Hepatocyte (in vitro differentiated cells): ENCODE data around the gene TEX261. TPM values are rescaled to one million over a fixed set of nuclear protein-coding genes. Genes with fewer than 3 reads are reported as not detected.
A peak's percentile ranks its signal among the peaks of the same experiment; 100 is the strongest.

Source experiments
- DNase-seq: peaks from one replicate; pipeline ENCODE4 v3.0.0-alpha.2; 2016; ENCODE audit warnings: low spot score
- H2AFZ ChIP-seq: fragments of 200-600 bp; sonication (generic); 2 replicates; pipeline ENCODE4 v1.6.0; 2016; ENCODE audit warnings: antibody characterized with exemption, mild to moderate bottlenecking
- H3K27ac ChIP-seq: fragments of 200-600 bp; sonication (generic); 2 replicates; pipeline ENCODE4 v1.5.1; 2016; ENCODE audit warnings: mild to moderate bottlenecking
- H3K27me3 ChIP-seq: fragments of 200-600 bp; sonication (generic); 2 replicates; pipeline ENCODE4 v1.6.1; 2016
- H3K36me3 ChIP-seq: fragments of 200-600 bp; sonication (generic); replicated peaks from 2 replicates; pipeline ENCODE4 v1.5.1; 2016; ENCODE audit warnings: low read depth; ENCODE audit not compliant: insufficient read depth
- H3K4me1 ChIP-seq: fragments of 200-600 bp; sonication (generic); 2 replicates; pipeline ENCODE4 v1.5.1; 2016; ENCODE audit warnings: mild to moderate bottlenecking, moderate library complexity; ENCODE audit not compliant: insufficient read depth
- H3K4me2 ChIP-seq: fragments of 200-600 bp; sonication (generic); 2 replicates; pipeline ENCODE4 v1.6.0; 2016
- H3K4me3 ChIP-seq: fragments of 200-600 bp; sonication (generic); 2 replicates; pipeline ENCODE4 v1.5.1; 2016; ENCODE audit warnings: mild to moderate bottlenecking
- H3K79me2 ChIP-seq: fragments of 200-600 bp; sonication (generic); 2 replicates; pipeline ENCODE4 v1.6.0; 2017; ENCODE audit warnings: mild to moderate bottlenecking
- H3K9me2 ChIP-seq: fragments of 200-600 bp; sonication (generic); replicated peaks from 2 replicates; pipeline ENCODE4 v1.6.0; 2017; ENCODE audit warnings: mild to moderate bottlenecking; ENCODE audit not compliant: insufficient read depth
- H3K9me3 ChIP-seq: fragments of 200-600 bp; sonication (generic); 2 replicates; pipeline ENCODE4 v1.5.1; 2016; ENCODE audit warnings: low read depth, mild to moderate bottlenecking
- H4K20me1 ChIP-seq: fragments of 200-600 bp; sonication (generic); 2 replicates; pipeline ENCODE4 v1.6.0; 2016; ENCODE audit warnings: mild to moderate bottlenecking; ENCODE audit not compliant: insufficient read depth, poor library complexity, severe bottlenecking
- CTCF ChIP-seq: fragments of 200-600 bp; sonication (generic); IDR thresholded peaks from 2 replicates; pipeline ENCODE4 v1.5.1; 2016; ENCODE audit warnings: antibody characterized with exemption, mild to moderate bottlenecking; ENCODE audit not compliant: poor library complexity
- EZH2 ChIP-seq: fragments of 200-600 bp; sonication (generic); IDR thresholded peaks from 2 replicates; pipeline ENCODE4 v1.6.1; 2016; ENCODE audit warnings: antibody characterized with exemption, mild to moderate bottlenecking, borderline replicate concordance
- EZH2phosphoT487 ChIP-seq: fragments of 200-600 bp; sonication (generic); IDR thresholded peaks from one replicate; pipeline ENCODE4 v1.6.1; 2018; ENCODE audit warnings: antibody characterized with exemption, mild to moderate bottlenecking, low read depth, moderate library complexity; ENCODE audit not compliant: unreplicated experiment, severe bottlenecking
- WGBS: methylation state at CpG from one replicate; pipeline ENCODE4 v1.1.6; 2016; ENCODE audit warnings: low lambda C conversion rate; ENCODE audit errors: missing lambda C conversion rate; 5-methylcytosine and 5-hydroxymethylcytosine counted together
- polyA plus RNA-seq: library from polyadenylated mRNA; unstranded; fragments of >200 nt; fragmentation: Nextera tagmentation; extraction: Ambion mirVana; gene quantifications from 2 replicates; pipeline ENCODE4 v1.2.1, GENCODE V29; 2016
- small RNA-seq: library from RNA; depleted of rRNA; stranded (forward); fragments of <200 nt; gene quantifications from one replicate; pipeline ENCODE3, GENCODE V24; 2014
- total RNA-seq: library from RNA; depleted of rRNA; stranded (reverse); fragments of >200 nt; gene quantifications from 2 replicates; pipeline ENCODE4 v1.2.3, GENCODE V29; 2014

The TEX261 gene
- total and polyA plus RNA-seq, 2 experiments from 2014 or later, result 41.5 to 81.0 TPM

GRCh38 chr2:70936979-70937811 is 57.5 kb downstream of the TEX261 start:
- WGBS, result 69% methylated on average over 10 of the region's 10 CpGs
- Histone ChIP-seq H3K4me3 (no peak overlapping the region), H4K20me1 (no peaks in the 10 kb centered on the region), H3K4me1 (no peaks in the 10 kb centered on the region), H3K9me2 (no peaks in the 10 kb centered on the region), H3K27ac (no peak overlapping the region), H3K36me3 (no peaks in the 10 kb centered on the region), H3K79me2 (no peaks in the 10 kb centered on the region), H2AFZ (no peak overlapping the region), H3K9me3 (no peaks in the 10 kb centered on the region), H3K4me2 (no peak overlapping the region), H3K27me3 (peaks cover 30% of the 10 kb centered on the region)
- TF ChIP-seq EZH2phosphoT487, result no peak
- no peak for TF ChIP-seq EZH2
- no peak for TF ChIP-seq CTCF
- peak; percentile 30 for DNase-seq

GRCh38 chr2:70936165-70936978 is 58.3 kb downstream of the TEX261 start:
- Histone ChIP-seq H3K9me3 (no peaks in the 10 kb centered on the region), H3K4me1 (no peaks in the 10 kb centered on the region), H3K9me2 (no peaks in the 10 kb centered on the region), H3K4me3 (no peak overlapping the region), H3K4me2 (no peak overlapping the region), H3K79me2 (no peaks in the 10 kb centered on the region), H3K36me3 (no peaks in the 10 kb centered on the region), H4K20me1 (no peaks in the 10 kb centered on the region), H3K27me3 (peaks cover 27% of the 10 kb centered on the region), H2AFZ (no peak overlapping the region), H3K27ac (no peak overlapping the region)
- TF ChIP-seq EZH2, result no peak
- no peak for TF ChIP-seq CTCF
- no peak for TF ChIP-seq EZH2phosphoT487
- 81% methylated on average over 9 of the region's 10 CpGs for WGBS
- no peak for DNase-seq

Small RNA genes within 50 kb of the gene (small RNA-seq; reads per million reads assigned to genes)
- gene RN7SL160P, result not detected

Other genes with a start within 250 kb of the TEX261 start
- 1.2 and 2.4 TPM in 2 replicates for gene ADD2, start 226.7 kb downstream of the TEX261 start, total RNA-seq
- 0.74 and 0.90 TPM in 2 replicates for gene ADD2, start 226.7 kb downstream of the TEX261 start, polyA plus RNA-seq
- gene FIGLA, start 204.2 kb downstream of the TEX261 start, total RNA-seq, result not detected in 2 replicates
- gene FIGLA, start 204.2 kb downstream of the TEX261 start, polyA plus RNA-seq, result not detected in 2 replicates
- not detected in 2 replicates for gene CLEC4F, start 174.3 kb downstream of the TEX261 start, total RNA-seq
- gene CLEC4F, start 174.3 kb downstream of the TEX261 start, polyA plus RNA-seq, result not detected in 2 replicates
- gene CD207, start 159.1 kb downstream of the TEX261 start, total RNA-seq, result not detected in 2 replicates
- gene CD207, start 159.1 kb downstream of the TEX261 start, polyA plus RNA-seq, result 0.29 TPM in 1 of 2 replicates, not detected in the other
- 0.20 and 0.52 TPM in 2 replicates for gene VAX2, start 94.3 kb downstream of the TEX261 start, total RNA-seq
- gene VAX2, start 94.3 kb downstream of the TEX261 start, polyA plus RNA-seq, result 0.23 and 1.2 TPM in 2 replicates
- gene ATP6V1B1, start 59.0 kb downstream of the TEX261 start, total RNA-seq, result 0.84 and 1.7 TPM in 2 replicates
- 2.9 and 4.0 TPM in 2 replicates for gene ATP6V1B1, start 59.0 kb downstream of the TEX261 start, polyA plus RNA-seq
- gene ANKRD53, start 16.2 kb downstream of the TEX261 start, total RNA-seq, result 0.48 and 0.97 TPM in 2 replicates
- 3.4 and 4.7 TPM in 2 replicates for gene ANKRD53, start 16.2 kb downstream of the TEX261 start, polyA plus RNA-seq
- 76.1 and 103 TPM in 2 replicates for gene NAGK, start 73.8 kb upstream of the TEX261 start, total RNA-seq
- 123 and 127 TPM in 2 replicates for gene NAGK, start 73.8 kb upstream of the TEX261 start, polyA plus RNA-seq
- gene MCEE, start 135.4 kb upstream of the TEX261 start, total RNA-seq, result 17.5 and 22.3 TPM in 2 replicates
- gene MCEE, start 135.4 kb upstream of the TEX261 start, polyA plus RNA-seq, result 29.3 and 32.0 TPM in 2 replicates
- gene MPHOSPH10, start 135.8 kb upstream of the TEX261 start, total RNA-seq, result 17.0 and 21.6 TPM in 2 replicates
- 18.8 and 25.3 TPM in 2 replicates for gene MPHOSPH10, start 135.8 kb upstream of the TEX261 start, polyA plus RNA-seq
- 4.4 and 4.8 TPM in 2 replicates for gene PAIP2B, start 232.2 kb upstream of the TEX261 start, total RNA-seq
- 1.8 and 2.6 TPM in 2 replicates for gene PAIP2B, start 232.2 kb upstream of the TEX261 start, polyA plus RNA-seq